HG03575 (cell line): ENCODE measurements around the gene NDUFS1.
"Not testable (repeated sequence)": the region's sequence is repeated elsewhere in the genome, so short reads cannot be mapped to it uniquely, and the experiment has no call there.

Experiments
- ATAC-seq: cut with Tn5 transposase; IDR thresholded peaks from one replicate; pipeline ENCODE4 v1.9.1; 2021; ENCODE audit not compliant: unreplicated experiment, insufficient number of reproducible peaks, low FRiP score; ENCODE audit errors: extremely low read depth

NDUFS1 gene

GRCh38 chr2:206112846-206113547 lies 46.2 kb downstream of the NDUFS1 start:
- ATAC-seq = no peak

- no peak for ATAC-seq
Measured at GRCh38 chr2:206112108-206112507, 47.1 kb downstream of the NDUFS1 start.

DNA sequence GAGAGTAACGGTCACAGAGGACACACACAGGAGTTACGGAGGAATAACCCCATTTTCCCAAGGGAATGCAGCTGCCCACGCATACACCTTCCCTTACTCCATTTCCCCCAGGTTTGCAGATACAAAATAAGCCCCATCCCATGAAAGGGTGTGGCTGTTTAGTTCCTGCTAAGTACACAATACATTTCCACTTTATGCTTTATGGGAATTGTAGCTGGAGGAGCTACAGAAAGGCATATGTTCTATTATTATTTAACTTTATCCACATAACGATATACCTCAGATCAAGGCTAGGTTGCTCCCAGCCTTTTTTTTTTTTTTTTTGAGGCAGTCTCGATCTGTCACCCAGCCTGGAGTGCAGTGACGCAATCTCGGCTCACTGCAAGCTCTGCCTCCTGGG lies 50.5 kb downstream of the NDUFS1 start:
- ATAC-seq = no peak

GRCh38 chr2:206105541-206105940 lies 53.7 kb downstream of the NDUFS1 start:
- ATAC-seq = no peak

- no peak for ATAC-seq
Measured at GRCh38 chr2:206105038-206105437, 54.2 kb downstream of the NDUFS1 start.

DNA sequence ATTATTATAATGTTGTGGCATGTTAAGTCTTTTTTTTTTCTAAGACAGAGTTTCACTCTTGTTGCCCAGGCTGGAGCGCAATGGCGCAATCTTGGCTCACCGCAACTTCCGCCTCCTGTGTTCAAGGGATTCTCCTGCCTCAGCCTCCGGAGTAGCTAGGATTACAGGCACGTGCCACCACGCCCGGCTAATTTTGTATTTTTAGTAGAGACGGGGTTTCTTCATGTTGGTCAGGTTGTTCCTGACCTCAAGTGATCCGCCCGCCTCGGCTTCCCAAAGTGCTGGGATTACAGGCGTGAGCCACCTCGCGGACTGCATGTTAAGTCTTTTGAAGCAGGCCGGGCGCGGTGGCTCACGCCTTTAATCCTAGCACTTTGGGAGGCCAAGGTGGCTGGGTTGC lies 60.4 kb downstream of the NDUFS1 start:
- ATAC-seq = not testable (repeated sequence)

DNA sequence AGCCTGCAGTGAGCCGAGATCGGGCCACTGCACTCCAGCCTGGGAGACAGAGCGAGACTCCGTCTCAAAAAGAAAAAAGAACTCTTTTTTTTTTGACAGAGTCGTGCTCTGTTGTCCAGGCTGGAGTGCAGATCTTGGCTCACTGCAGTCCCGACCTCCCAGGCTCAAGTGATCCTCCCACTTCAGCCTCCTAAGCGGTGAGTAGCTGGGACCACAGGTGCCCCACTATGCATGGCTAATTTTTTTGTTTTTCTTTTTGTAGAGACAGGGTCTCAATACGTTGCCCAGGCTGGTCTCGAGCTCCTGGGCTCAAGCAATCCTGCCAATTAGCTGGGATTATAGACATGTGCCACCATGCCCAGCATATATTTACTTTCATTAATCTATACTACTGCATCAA lies 60.8 kb downstream of the NDUFS1 start:
- ATAC-seq = no peak

DNA sequence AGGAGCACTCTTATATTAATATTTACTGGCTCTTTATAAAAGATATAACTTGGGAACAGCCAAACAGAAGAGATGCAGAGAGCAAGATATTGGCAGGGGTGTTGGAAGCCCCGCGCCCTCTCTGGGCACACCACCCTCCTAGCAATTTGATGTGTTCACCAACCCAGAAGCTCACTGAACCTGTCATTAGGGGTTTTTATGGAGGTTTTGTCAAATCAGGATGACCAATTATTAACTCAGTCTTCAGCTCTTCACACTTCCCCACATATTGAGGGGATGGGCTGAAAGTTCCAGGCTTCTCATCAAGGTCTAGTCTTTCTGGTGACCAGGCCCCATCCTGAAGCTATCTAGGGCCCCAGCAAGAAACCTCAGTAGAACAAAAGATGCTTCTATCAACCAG lies 62.4 kb downstream of the NDUFS1 start:
- no peak for ATAC-seq

DNA sequence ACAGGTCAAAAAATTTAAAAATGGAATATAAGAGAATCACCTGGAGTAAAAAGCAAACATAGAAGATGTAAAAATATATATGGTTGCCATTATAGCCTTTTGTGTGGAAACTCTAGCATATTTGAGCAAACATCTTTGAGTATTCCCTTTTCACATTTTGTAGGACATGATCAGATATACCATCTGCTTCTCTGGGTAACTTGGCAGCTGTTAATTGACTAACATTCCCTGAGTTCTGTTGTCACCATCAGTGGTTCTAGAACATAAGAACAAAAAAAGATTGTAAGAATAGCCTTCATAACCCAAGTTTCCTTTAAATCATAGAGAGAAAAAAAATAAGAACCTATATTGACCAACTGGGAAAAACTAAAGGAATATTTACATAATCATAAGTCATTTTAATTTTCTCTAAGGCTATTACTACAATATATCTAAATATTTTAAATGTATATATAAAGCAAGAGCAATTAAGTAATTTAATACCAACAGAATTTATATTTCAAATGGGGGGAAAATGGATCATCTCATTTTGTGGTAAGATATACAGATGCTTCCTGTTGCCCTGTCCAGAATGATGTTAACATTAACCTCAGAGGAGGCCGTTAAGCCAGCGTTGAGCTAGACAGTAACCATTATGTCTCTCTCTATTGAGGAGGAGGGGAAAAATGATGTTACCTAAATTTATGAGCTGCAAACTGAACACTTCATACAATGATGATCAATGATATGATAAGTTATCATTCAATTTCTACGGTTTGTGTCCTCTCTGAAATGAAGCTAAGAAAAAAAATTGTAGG lies 63.5 kb downstream of the NDUFS1 start:
- no peak for ATAC-seq

DNA sequence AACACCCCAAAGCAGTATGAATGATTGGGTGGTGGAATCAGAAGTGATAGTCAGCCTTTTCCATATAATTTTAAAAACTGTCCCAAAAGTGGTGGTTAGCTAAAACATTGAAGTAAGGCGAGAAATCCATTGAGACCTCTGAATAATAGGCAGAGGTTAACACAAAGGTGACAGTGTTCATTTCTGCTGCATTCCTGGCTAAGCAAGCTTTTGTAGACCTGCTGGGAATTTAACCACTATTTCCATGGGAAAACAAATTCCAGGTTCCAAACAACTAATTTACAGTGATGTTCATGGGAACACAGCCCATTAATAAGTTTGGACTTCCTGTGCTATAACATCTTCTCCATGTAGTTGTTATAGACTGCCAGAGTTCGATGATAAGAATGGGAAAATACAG lies 66.9 kb downstream of the NDUFS1 start:
- no peak for ATAC-seq

- ATAC-seq = no peak
Measured at GRCh38 chr2:206088248-206088647, 71.0 kb downstream of the NDUFS1 start.

- ATAC-seq = no peak
Measured at GRCh38 chr2:206086716-206087350, 72.4 kb downstream of the NDUFS1 start.

- peak; percentile 58 for ATAC-seq
Measured at GRCh38 chr2:206085742-206086445, 73.3 kb downstream of the NDUFS1 start, which contains the start of gene INO80D. Gene INO80D (minus strand): TSS chr2:206086174. CDS start chr2:206063016, 23,158 bp downstream.

- no peak for ATAC-seq
Measured at GRCh38 chr2:206084870-206085741, 74.1 kb downstream of the NDUFS1 start.

- ATAC-seq = no peak
Measured at GRCh38 chr2:206084439-206084869, 74.8 kb downstream of the NDUFS1 start.

DNA sequence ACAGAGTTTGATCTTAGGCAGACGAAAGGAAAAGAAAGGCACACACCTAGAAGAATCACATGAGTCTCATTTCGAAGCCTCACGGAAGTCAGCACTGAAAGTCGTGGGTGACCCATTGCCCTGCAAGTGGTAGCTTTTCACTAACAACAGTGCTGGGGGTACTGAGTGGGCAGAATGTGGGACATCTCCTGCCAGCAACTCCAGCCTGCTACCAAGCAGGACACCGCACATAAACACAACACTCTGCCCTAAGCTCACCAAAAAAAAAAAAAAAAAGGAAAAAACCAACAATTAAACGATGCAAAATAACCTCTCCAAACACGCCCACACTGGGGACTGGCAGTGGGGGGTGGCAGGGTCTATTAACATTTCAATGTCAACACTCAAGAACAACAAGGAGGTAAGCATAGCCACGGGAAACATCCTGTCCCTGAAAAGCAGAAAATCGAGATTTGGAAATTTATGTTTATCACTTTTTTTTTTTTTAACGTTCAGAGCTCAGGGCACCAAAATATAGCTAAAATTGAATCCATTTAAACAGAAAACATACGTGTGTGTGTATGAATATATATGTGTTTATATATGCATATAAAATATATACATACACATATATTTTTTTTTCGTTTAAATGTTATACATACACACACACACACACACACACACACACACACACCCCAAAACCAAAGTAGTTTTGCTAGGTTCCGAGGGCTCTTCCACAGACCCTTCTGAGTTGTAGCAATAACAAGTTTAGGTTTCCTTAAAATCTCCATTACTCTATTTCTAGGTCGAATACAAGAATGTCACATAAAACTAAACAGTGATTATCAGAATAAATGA lies 75.4 kb downstream of the NDUFS1 start:
- no peak for ATAC-seq

- ATAC-seq = no peak
Measured at GRCh38 chr2:206082298-206082843, 76.9 kb downstream of the NDUFS1 start.
